Measurements from ENCODE around the gene EDRF1.
"Not testable (repeated sequence)": the region's sequence is repeated elsewhere in the genome, so short reads cannot be mapped to it uniquely, and the experiment has no call there.

EDRF1 gene

DNA sequence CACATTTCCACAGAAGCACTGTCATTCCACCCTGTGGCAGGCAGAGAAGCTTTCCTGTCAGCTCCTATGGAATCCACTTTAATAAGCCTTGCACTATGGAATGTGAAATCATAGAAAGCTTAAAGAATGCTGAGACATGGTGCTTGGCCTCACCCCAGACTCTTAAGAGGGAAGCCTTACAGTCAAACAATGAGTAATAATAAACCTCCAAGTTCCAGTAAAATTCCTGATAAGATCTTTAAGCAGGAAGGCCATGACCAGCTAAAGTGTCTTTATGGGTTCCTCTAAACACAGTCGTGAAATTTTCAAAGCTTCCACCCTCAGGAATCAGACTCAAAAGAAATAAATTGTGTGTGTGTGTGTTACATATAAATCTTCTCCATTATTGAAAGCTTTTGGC is 24.6 kb upstream of the EDRF1 start:
- no peak for TF ChIP-seq CTCF (IDR thresholded peaks at IDR 0.05; ENCODE audit: control insufficient read depth, extremely low read depth, insufficient read depth)
- DNase-seq (ENCODE audit: low read depth) = peak; percentile 98
- no peak overlapping the region for H3K4me3 ChIP-seq (ENCODE audit: low read depth, low read length)

GRCh38 chr10:125696884-125697283 is 22.6 kb upstream of the EDRF1 start:
- DNase-seq (ENCODE audit: low read depth) = not testable (repeated sequence)

GRCh38 chr10:125698481-125698998 is 21.0 kb upstream of the EDRF1 start:
- no peak overlapping the region for H3K4me3 ChIP-seq (ENCODE audit: low read depth, low read length)
- no peak for DNase-seq (ENCODE audit: low read depth)
- no peak for TF ChIP-seq CTCF (IDR thresholded peaks at IDR 0.05; ENCODE audit: control insufficient read depth, extremely low read depth, insufficient read depth)

More at GRCh38 chr10:125696884-125697283, 22.6 kb upstream of the EDRF1 start:
- not testable (repeated sequence) for H3K4me3 ChIP-seq (ENCODE audit: low read depth, low read length)

DNA sequence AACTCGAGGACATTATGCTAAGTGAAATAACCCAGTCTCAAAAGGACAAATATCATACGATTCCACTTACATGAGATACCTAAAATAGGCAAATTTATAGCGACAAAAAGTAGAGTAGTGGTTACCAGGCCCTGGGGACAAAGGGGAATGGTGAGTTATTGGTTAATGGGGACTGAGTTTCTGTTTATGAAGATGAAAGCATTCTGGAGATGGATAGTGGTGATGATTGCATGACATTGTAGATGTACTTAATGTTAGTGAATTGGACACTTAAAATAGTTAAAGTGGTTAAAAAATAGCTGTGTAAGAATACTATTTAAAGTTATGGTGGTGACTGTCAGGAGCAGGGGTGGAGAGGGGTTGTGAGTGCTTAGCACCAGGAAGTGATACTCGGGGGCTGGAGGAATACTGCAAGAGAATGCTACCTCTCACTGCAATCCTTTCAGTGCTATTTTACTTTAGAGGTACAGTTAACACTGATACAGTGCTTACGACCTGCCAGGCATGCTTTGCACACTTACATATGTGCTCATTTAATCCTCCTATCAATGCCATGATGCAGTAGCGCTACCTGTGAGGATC is 19.9 kb upstream of the EDRF1 start:
- no peak overlapping the region for H3K4me3 ChIP-seq (ENCODE audit: low read depth, low read length)
- no peak for TF ChIP-seq CTCF (IDR thresholded peaks at IDR 0.05; ENCODE audit: control insufficient read depth, extremely low read depth, insufficient read depth)
- DNase-seq (ENCODE audit: low read depth) = no peak

DNA sequence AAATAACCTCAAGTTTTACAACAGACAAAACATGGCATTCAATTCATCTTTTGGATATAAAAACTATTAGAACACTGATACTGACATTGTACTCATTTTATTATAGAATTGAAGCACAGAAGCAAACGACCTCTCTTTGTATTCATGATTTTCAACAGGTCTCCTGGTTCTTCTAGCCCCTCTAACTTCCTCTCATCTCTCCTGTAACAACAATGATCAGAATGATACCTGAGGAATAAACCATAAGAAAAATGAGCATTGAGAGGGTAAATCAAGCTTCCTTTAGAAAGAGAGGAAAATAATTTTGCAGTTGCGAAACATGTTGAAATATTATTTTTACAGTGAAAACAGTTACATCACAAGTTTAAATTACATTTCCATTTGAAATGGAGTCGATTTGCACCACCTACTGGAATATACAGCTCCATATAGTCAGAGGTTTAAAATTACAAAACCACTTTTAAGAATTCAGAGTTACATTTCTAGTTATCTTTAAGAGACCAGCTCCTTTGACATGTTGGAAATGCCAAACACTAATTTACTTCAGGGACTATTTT is 19.1 kb upstream of the EDRF1 start:
- peak; percentile 54 for TF ChIP-seq CTCF (IDR thresholded peaks at IDR 0.05; ENCODE audit: control insufficient read depth, extremely low read depth, insufficient read depth)
- H3K4me3 ChIP-seq (ENCODE audit: low read depth, low read length) = no peak overlapping the region
- DNase-seq (ENCODE audit: low read depth) = no peak

DNA sequence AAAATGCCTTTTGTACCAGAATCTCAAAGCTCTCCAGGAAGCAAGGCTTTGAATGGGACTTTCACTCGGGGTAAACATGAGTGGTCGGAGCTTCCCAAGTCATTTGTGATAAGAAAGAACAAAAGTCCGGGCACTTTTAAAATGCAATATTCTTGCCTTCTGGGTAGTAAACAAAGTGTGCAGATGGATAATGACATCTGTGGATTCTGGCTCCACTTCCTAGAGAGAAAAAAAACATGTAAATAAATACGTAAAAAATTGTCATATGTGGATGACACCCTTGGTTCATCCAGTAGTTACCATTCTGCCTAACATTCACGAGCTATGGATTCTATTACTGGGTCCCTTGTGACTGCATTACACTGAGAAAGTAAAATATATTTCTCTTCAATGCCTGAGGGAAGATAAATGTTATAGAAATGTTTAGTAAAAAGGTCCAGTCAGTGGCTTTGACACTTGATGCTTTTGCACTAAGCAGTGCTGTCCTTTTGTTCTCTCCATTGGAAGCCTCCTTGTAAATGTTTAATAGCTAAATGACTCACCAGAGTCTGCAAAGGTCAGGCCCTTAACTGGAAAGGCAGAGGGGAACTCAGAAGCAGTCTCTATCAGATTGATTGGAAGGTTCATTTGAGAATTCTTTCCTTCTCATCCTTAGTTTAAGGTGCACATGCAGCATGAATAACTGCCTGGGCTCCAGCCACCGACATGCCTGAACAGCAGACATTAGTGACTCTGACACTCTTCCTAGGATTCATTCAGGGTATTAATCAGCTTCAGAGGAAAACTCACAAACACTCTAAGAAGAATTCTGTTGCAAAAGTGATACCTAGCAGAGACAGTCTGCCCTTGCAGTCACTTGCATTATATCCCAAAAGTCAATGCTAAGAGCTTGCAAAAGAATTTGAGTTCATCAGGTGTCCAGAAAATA is 11.7 kb upstream of the EDRF1 start:
- peak; percentile 67 for DNase-seq (ENCODE audit: low read depth)
- no peak overlapping the region for H3K4me3 ChIP-seq (ENCODE audit: low read depth, low read length)
- TF ChIP-seq CTCF (IDR thresholded peaks at IDR 0.05; ENCODE audit: control insufficient read depth, extremely low read depth, insufficient read depth) = no peak

- H3K4me3 ChIP-seq (ENCODE audit: low read depth, low read length) = no peak overlapping the region
- TF ChIP-seq CTCF (IDR thresholded peaks at IDR 0.05; ENCODE audit: control insufficient read depth, extremely low read depth, insufficient read depth) = no peak
- no peak for DNase-seq (ENCODE audit: low read depth)
Measured at GRCh38 chr10:125708971-125709503, 10.5 kb upstream of the EDRF1 start.
